ENCODE measurements around the gene TSPAN14.

The TSPAN14 gene

GRCh38 chr10:80421707-80422536, 32.2 kb upstream of the TSPAN14 start:
- no peak for DNase-seq (ENCODE audit: low read depth)

GRCh38 chr10:80425901-80426300, 28.2 kb upstream of the TSPAN14 start:
- DNase-seq (ENCODE audit: low read depth), result no peak

DNA sequence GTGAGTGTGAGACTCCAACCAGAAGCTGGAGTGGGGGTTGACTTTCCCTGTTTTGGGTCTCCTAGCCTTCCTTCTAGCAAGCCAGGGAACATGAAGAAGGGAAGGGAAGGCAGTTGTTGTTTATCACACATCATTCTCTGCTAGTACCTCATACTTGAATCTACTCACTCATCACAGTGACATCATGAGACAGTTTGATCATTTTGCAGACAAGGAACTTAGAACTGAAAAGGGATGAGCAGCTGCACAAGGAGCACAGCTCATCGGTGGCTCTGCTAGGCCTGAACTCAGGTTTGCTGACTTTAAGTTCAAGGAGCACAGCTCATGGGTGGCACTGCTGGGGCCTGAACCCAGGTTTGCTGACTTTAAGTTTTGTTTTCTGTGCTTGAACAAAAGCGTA, 26.6 kb upstream of the TSPAN14 start:
- no peak for DNase-seq (ENCODE audit: low read depth)

GRCh38 chr10:80429521-80429973, 24.6 kb upstream of the TSPAN14 start:
- no peak for DNase-seq (ENCODE audit: low read depth)

- no peak for DNase-seq (ENCODE audit: low read depth)
Measured at GRCh38 chr10:80433134-80433533, 21.0 kb upstream of the TSPAN14 start.

- DNase-seq (ENCODE audit: low read depth), result no peak
Measured at GRCh38 chr10:80436446-80437098, 17.5 kb upstream of the TSPAN14 start.

DNA sequence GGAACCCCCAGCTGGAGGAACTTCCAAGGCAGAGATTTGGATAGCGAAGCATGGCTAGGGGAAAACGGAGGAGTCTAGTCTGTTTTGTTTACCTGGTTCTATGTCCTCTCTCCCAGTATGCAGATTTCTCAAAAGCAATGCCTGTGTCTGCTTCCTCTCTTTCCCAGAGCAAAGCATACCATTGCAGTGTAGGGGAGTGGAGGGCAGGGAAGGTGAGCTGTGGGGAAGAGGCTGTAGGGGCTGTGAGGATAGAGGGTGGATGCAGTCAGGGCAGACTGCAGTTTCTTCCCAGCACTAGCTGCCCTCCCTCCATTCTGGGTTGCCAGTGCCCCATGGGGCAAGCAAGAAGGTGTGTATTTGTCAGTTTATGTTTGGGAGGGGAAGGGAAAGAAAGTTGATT, 16.9 kb upstream of the TSPAN14 start:
- DNase-seq (ENCODE audit: low read depth), result no peak

GRCh38 chr10:80441831-80442230, 12.3 kb upstream of the TSPAN14 start:
- no peak for DNase-seq (ENCODE audit: low read depth)

GRCh38 chr10:80442879-80443278, 11.2 kb upstream of the TSPAN14 start:
- DNase-seq (ENCODE audit: low read depth), result no peak

GRCh38 chr10:80443531-80443974, 10.6 kb upstream of the TSPAN14 start:
- no peak for DNase-seq (ENCODE audit: low read depth)

DNA sequence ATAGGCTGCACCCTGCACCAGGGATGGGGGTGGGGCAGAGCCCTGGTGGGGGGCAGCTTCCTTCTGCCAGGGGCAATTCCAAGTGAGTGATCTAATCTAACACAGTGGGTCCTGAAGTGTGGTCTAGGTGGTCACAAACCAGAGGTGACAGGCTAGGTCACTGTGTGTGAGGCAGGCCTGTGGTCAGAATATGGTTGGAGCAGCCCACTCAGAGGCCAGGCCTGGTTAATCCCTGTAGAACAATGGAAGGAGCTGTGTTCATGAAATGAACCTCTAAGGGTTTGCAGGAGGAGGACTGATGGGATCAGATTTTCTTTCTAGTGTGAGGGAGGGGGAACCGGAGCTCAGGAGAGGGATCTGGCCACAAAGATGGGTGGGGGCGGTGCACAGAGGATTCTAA, 10.0 kb upstream of the TSPAN14 start:
- DNase-seq (ENCODE audit: low read depth), result no peak

- peak; percentile 56 for DNase-seq (ENCODE audit: low read depth)
Measured at GRCh38 chr10:80444646-80445319, 9.3 kb upstream of the TSPAN14 start.

GRCh38 chr10:80447436-80448190, 6.5 kb upstream of the TSPAN14 start:
- no peak for DNase-seq (ENCODE audit: low read depth)

DNA sequence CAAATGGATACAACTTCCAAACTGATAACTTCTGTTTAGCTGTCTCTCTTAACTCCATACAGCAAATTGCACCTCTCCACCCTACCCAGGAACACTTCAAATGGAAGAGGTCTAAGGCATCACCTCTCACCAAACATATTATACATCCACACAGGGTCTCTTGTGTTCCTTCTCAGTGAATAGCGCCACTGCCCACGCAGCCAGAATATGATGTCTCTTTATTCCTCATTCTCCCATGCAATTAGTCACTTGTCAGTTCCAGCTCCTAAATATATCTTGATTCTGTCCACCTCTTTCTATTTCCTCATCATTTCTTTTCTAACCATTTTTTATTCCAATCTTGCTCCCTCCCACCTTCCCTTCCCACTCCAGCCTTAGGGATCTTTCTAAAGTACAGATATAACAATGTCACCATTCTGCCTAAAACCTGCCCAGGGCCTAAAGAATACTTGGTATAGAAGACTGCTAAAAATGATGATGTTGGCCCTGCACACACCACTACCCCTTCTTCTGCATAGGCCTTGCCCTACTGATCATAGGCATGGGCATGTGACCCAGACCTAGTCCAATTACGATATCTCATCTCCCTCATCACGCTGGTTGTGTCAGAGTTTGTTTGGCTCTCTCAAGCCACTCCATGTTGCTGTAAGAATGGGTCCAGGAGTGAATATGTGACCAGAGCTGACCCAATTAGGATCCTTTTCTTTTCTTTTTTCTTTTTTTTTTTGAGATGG, 5.7 kb upstream of the TSPAN14 start:
- no peak for DNase-seq (ENCODE audit: low read depth)

DNA sequence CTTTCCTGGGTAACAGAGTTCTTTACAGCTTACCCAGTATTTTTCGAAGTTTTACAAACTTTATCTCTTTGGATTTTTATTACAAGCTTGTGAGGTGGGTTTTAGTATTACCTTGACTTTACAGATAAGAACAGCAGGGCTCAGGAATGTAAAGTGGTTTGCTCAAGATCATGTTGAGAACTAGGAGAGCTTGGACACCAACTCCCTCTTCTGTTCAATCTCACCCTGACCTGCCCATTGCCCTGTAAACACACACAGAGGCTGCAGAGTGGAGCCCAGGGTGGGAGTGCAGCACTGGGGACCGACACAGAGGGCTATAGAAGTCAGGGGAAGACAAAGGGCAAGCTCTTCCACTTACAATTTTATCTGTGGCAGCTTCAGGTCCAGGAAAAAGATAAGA, 4.6 kb upstream of the TSPAN14 start:
- DNase-seq (ENCODE audit: low read depth), result no peak

DNA sequence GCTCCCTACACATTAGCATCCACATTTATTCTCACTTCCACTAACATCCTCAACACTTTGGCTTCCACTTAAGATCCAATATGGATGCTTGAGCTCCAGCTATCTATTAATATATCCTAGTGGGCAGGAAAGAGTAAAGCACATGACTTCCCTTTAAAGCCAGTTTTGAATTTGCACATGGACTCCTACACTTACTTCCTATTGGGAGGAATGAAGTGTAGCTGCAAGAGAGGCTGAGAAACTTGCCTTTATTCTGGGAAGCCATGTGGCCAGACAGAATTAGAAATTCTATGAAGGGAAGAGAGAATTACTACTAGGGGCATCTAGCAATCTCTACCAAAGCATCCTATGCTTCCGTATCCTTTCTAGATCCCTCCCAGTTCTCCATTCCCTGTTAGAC, 3.0 kb upstream of the TSPAN14 start:
- no peak for DNase-seq (ENCODE audit: low read depth)

- no peak for DNase-seq (ENCODE audit: low read depth)
Measured at GRCh38 chr10:80452069-80452468, 2.0 kb upstream of the TSPAN14 start.

DNA sequence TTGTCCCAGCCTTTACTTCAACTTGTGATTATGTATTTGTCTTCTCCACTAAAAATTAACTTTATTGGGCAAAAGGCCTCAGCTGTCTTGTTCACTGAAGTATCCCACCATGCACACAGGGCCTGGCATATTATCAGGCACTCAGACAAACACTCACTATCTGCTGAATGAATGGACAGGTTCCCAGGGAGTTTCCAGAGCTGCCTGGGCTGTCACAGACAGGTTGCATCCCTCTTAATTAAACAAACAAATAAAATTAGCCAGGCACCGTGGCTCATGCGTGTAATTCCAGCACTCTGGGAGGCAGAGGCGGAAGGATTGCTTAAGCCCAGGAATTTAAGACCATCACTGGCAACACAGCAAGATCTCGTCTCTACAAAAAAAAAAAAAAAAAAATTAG, 1.5 kb upstream of the TSPAN14 start:
- DNase-seq (ENCODE audit: low read depth), result no peak

GRCh38 chr10:80453056-80453841, 861 bp upstream of the TSPAN14 start:
- no peak for DNase-seq (ENCODE audit: low read depth)

All from stimulated activated CD8-positive, alpha-beta memory T cell treated with anti-CD3 and anti-CD28 coated beads, Interleukin-15, amount 100 ng/mL, for 1 hour (primary cell).